Large intestine (tissue), 3 donors: ENCODE results near the gene TENT5C. TPM values are rescaled to one million over a fixed set of nuclear protein-coding genes. Genes with fewer than 3 reads are reported as not detected.
A peak's percentile ranks its signal among the peaks of the same experiment; 100 is the strongest.

Source experiments
- DNase-seq, 2 donors: peaks; one replicate each; pipeline versions ENCODE4 v3.0.0 to v3.0.0-alpha.2; 2013
- H3K27ac ChIP-seq: one replicate; pipeline ENCODE4 v1.5.1; 2013; ENCODE audit warnings: low read length
- H3K27me3 ChIP-seq: 2 replicates; pipeline ENCODE4 v1.6.1; 2013; ENCODE audit warnings: low read length; ENCODE audit not compliant: control insufficient read depth, insufficient read depth
- H3K36me3 ChIP-seq: 2 replicates; pipeline ENCODE4 v1.6.1; 2013; ENCODE audit warnings: low read length; ENCODE audit not compliant: control insufficient read depth, insufficient read depth
- H3K4me1 ChIP-seq: one replicate; pipeline ENCODE4 v1.6.1; 2013; ENCODE audit warnings: low read length; ENCODE audit not compliant: control insufficient read depth, insufficient read depth
- H3K4me3 ChIP-seq: one replicate; pipeline ENCODE4 v1.5.1; 2013; ENCODE audit warnings: low read length
- H3K9me3 ChIP-seq: one replicate; pipeline ENCODE4 v1.6.1; 2013; ENCODE audit warnings: mild to moderate bottlenecking, low read depth, low read length, moderate library complexity; ENCODE audit not compliant: control insufficient read depth
- WGBS: methylation state at CpG from one replicate; pipeline ENCODE4 v1.1.5; 2013; ENCODE audit warnings: low lambda C conversion rate; ENCODE audit not compliant: insufficient coverage; 5-methylcytosine and 5-hydroxymethylcytosine counted together
- polyA plus RNA-seq: library from polyadenylated mRNA; unstranded; fragments of 120-200 nt; gene quantifications from one replicate; pipeline ENCODE4 v1.2.1, GENCODE V29; 2013

TENT5C gene
- polyA plus RNA-seq, 1 donor = 10.4 TPM

DNA sequence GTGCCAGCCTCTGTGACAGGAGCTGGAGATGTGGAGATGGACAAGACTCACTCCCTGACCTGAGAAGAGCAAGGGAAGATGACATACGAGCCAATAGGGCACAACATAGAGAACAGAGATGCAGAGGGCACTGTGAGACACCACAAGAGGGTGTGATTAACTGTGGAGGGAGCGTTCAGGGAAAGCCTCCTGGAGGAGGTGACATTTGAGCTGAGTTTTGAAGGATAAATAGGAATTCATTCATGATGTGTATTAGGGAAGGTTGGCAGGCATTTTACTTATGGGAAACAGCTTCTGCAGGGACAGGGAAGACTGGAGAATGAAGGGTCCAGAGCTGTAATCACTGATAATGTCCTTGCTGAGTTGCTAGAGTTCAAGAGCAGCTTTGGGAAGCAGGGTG lies 25.0 kb upstream of the TENT5C start:
- Histone ChIP-seq H3K9me3 (no peaks in the 10 kb centered on the region), H3K4me1 (no peaks in the 10 kb centered on the region), H3K4me3 (no peak overlapping the region), H3K36me3 (no peaks in the 10 kb centered on the region), H3K27ac (no peak overlapping the region), H3K27me3 (no peaks in the 10 kb centered on the region)
- no CpG with 5 or more reads among the region's 2 CpGs for WGBS
- no peak for DNase-seq

DNA sequence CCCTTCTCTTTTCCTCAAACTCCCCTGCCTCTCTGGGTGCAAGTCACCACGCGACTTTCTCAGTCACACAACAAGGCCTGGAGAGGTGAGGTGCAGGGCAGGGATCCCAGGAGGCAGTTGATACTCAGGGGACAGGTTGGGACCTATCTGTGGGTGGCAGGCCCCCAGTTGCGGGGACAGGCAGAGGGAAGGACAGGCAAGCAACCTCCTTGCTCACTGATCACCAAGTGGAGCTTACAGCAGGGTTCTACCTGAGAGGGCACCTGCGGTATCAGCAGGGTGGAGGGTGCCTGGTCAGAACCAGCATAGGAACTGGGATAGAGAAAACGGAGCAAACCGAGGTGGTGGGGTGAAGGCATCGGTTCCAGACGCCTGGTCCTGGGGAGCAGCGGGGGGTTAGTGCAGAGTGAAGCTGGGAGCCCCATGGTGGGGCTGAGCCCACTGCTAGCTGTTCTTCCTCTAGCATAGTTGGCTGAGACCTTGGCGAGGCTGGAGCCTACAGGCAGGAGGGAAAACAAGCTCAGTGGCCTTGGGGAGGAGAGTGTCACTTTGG lies 24.4 kb upstream of the TENT5C start:
- Histone ChIP-seq H3K27me3 (no peaks in the 10 kb centered on the region), H3K4me3 (no peak overlapping the region), H3K9me3 (no peaks in the 10 kb centered on the region), H3K4me1 (no peaks in the 10 kb centered on the region), H3K36me3 (no peaks in the 10 kb centered on the region), H3K27ac (no peak overlapping the region)
- no CpG with 5 or more reads among the region's 10 CpGs for WGBS
- DNase-seq = no peak

DNA sequence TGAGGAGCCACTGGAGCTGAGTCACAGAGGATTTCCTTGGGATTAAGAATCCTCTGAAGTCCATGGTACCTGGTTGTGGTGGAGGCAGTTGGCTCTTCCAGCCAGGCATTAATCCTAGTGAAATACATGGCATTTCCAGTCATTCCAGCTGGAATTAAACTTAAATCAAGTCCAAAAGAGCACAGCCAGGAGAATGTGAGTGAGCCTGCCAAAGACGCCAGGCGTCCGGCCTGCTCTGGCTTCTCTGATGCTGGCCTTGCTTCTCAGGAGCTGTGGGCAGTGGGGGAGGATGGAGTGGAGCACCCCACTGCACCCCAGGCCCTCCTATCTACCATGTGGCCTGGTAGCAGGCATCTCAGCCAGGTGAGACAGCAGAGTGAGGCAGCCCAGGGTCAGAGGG lies 23.4 kb upstream of the TENT5C start:
- no peak for DNase-seq
- no peak overlapping the region for H3K4me3 ChIP-seq
- H3K9me3 ChIP-seq = no peaks in the 10 kb centered on the region
- no peaks in the 10 kb centered on the region for H3K4me1 ChIP-seq
- WGBS = no CpG with 5 or more reads among the region's 3 CpGs
- no peaks in the 10 kb centered on the region for H3K27me3 ChIP-seq
- no peaks in the 10 kb centered on the region for H3K36me3 ChIP-seq
- H3K27ac ChIP-seq = no peak overlapping the region

DNA sequence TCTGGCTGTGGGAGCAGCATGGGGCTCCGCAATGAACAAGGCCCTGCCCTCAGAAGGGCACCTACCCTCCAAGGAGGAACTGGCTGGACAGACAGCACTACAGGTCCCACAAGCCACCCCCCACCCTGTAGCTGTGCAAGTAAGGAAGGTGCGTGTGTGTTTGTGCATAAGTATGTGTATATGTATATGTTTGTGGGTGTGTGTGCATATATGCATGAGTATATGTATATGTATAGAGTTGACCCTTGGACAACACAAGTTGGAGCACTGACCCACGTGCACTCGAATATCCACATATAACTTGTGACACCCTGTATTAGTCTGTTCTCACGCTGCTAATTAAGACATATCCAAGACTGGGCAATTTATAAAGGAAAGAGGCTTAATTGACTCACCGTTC lies 22.6 kb upstream of the TENT5C start:
- H3K9me3 ChIP-seq = no peaks in the 10 kb centered on the region
- H3K36me3 ChIP-seq = no peaks in the 10 kb centered on the region
- no peaks in the 10 kb centered on the region for H3K27me3 ChIP-seq
- H3K4me3 ChIP-seq = no peak overlapping the region
- no peaks in the 10 kb centered on the region for H3K4me1 ChIP-seq
- H3K27ac ChIP-seq = no peak overlapping the region
- no peak for DNase-seq
- WGBS = no CpG with 5 or more reads among the region's 6 CpGs

DNA sequence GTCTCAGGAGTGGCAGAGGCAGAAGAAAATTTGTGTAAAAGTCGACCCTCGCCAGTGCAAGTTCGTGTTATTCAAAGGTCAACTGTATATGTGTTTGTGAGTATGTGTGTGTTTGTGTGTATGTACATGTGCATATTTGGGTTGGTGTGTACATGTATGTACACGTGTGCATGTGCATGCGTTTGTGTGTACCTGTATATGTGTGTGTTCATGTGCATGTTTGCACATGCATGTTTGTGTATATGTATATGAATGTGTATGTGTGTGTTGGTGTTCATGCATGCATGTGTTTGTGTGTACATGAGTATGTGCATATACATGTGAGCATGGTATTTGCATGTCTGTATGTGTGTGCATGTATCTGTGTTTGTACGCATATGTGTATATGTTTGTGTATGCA lies 21.7 kb upstream of the TENT5C start:
- no CpG with 5 or more reads among the region's 6 CpGs for WGBS

DNA sequence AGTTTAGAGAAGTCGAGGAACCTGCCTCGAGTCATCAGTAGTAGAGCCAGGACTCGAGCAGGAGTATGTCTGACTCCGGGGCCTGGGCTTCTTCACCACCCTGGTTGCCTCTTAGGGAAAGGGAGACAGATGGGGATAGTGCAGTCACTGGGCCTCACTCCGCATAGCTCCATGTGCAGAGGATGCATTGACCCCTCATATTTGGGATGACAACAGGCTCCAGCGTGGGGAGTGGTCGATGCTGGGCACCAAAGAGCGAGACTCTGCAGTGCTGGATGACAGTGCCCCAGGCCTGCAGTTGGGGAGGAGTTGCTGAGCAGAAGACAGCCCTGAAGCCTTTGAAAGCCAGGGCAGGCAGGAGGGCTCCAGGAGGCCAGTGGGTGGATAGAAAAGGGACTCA lies 20.8 kb upstream of the TENT5C start:
- Histone ChIP-seq H3K27me3 (no peaks in the 10 kb centered on the region), H3K36me3 (no peaks in the 10 kb centered on the region), H3K4me3 (no peak overlapping the region), H3K4me1 (peaks cover 9% of the 10 kb centered on the region), H3K9me3 (no peaks in the 10 kb centered on the region), H3K27ac (no peak overlapping the region)
- DNase-seq = no peak
- WGBS = no CpG with 5 or more reads among the region's 8 CpGs

More for the DNA sequence above, 21.7 kb upstream of the TENT5C start:
- no peak for DNase-seq
- Histone ChIP-seq H3K36me3 (no peaks in the 10 kb centered on the region), H3K9me3 (no peaks in the 10 kb centered on the region), H3K27ac (no peak overlapping the region), H3K4me3 (no peak overlapping the region), H3K4me1 (peaks cover 2% of the 10 kb centered on the region), H3K27me3 (no peaks in the 10 kb centered on the region)

DNA sequence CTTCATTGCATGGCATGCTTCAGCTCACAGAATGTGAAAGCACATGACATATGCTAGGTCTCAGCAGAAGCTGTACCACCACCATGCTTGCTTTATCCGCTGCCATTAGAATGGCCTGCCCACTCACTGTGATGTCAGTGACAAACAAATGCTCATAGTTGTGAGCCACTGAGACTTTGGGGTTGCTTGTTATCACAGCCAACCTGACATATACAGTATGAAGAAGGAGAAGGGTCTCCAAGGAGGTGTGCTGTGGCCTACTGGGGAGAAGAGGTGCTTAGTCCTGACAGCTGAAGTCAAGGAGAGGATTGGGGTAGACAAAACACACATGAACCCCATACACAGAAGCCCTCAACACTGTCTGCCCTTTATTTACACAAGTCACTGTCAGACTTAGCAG lies 19.5 kb upstream of the TENT5C start:
- no CpG with 5 or more reads among the region's 1 CpG for WGBS
- no peak for DNase-seq

DNA sequence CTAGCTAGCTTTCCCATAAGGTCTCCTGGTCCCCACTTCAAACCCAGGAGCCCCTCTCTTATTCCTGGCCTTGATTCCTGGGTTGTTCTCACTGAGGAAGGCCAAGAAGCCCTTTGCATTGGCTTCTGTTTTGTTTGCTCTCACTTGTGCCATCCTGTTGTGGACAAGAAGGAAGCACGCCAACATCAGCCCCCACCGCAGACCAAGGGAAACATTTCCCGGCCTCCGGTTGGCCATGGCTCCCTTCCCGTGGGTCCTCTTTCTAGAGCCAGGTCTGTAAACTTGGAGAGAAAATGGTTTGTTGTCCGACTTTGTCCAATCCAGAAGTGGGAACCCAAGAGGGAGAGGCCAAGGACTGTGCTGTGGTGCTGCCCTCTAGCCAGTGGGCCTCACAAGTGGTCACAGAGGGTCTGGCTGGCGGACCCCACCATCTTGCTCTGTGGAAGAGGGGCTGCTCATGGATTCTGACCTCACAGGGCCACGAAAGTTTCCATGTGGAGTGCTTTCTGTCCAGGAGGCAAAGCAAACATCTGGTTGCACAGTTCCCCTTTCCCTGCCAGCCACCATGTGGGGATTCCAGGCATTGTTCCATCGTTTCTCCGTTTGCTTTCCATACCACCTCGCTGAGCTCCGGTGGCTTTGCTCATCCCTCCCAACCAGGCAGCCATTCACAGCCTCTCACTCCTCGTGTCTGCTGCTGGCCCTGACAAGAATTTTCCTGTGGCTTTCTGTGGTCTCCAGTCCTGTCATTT lies 18.9 kb upstream of the TENT5C start:
- Histone ChIP-seq H3K4me3 (no peak overlapping the region), H3K27me3 (no peaks in the 10 kb centered on the region), H3K27ac (no peak overlapping the region), H3K36me3 (no peaks in the 10 kb centered on the region), H3K4me1 (peaks cover 13% of the 10 kb centered on the region), H3K9me3 (no peaks in the 10 kb centered on the region)
- 20% methylated on average over 2 of the region's 13 CpGs for WGBS
- no peak for DNase-seq

More for the DNA sequence above, 19.5 kb upstream of the TENT5C start:
- no peaks in the 10 kb centered on the region for H3K27me3 ChIP-seq
- H3K27ac ChIP-seq = no peak overlapping the region
- H3K9me3 ChIP-seq = no peaks in the 10 kb centered on the region
- no peaks in the 10 kb centered on the region for H3K36me3 ChIP-seq
- H3K4me1 ChIP-seq = peaks cover 13% of the 10 kb centered on the region
- H3K4me3 ChIP-seq = no peak overlapping the region

DNA sequence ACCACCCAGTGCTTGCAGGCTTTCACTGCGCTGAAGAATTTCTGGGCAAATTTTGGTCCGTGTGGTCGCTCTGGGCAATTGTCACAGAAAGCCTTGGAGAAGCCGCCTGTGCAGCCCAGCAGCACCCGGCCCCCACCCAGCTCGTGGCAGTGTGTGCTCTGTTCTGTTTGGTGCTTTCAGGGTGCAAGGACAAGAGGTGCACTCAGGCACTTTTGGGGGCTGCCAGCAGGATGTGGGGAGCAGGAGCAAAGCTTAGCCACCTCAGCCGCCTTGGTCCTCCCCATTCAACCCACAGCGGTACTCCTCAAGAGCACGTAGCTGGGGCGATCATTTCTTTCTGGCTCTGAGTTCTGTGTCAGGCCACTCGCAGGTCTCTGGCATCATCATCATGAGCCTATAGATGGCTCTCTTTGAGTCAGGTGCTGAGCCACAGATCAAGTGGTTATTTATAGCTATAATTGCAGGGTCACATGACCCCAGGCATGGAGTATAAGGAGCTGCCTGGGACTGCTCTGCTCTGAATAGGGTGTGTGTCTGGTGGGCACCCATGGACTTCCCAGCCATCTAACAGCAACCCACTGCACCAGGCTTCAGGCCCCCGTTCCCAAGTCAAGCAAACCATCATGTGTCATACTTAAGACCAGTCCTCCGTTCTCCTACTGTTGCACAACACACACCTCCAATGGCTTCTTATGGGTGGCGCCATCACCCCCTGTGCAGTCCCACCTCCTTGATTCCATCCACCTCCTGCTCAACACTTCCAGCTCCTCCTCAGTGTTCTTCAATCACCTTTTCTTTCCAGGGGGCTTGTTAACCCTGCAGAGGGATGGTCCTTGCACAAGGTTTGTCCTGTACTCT lies 18.1 kb upstream of the TENT5C start:
- H3K9me3 ChIP-seq = no peaks in the 10 kb centered on the region
- no CpG with 5 or more reads among the region's 14 CpGs for WGBS
- no peaks in the 10 kb centered on the region for H3K36me3 ChIP-seq
- H3K27me3 ChIP-seq = no peaks in the 10 kb centered on the region
- H3K27ac ChIP-seq = no peak overlapping the region
- no peak for DNase-seq
- no peak overlapping the region for H3K4me3 ChIP-seq
- peaks cover 13% of the 10 kb centered on the region for H3K4me1 ChIP-seq

DNA sequence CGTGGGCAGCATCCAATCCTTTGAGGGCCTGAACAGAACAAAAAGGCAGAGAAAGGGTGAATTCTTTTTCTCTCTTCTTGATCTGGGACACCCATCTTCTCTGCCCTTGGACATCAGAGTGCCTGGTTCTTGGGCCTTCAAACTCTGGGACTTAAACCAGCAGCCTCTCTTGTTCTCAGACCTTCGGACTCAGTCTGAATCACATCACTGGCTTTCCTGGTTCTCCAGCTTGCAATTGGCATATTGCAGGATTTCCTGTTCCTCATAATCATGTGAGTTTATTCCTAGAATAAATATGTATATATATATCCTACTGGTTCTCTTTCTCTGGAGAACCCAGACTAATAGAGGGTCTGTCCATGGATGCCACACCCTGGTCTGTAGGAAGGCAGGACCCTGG lies 16.3 kb upstream of the TENT5C start:
- WGBS = no CpG with 5 or more reads among the region's 2 CpGs
- Histone ChIP-seq H3K4me3 (no peak overlapping the region), H3K27me3 (no peaks in the 10 kb centered on the region), H3K27ac (peak overlapping the region; percentile 21), H3K9me3 (no peaks in the 10 kb centered on the region), H3K36me3 (no peaks in the 10 kb centered on the region), H3K4me1 (peaks cover 13% of the 10 kb centered on the region)
- peak in 1 of 2 donors; percentile 43 for DNase-seq
